ENCODE measurements around the gene NUMBL.

GRCh38 chr19:40650749-40651305 lies 39.6 kb downstream of the NUMBL start:
- TF ChIP-seq CTCF (conservative IDR thresholded peaks at IDR 0.05) (no peak), EZH2 (IDR thresholded peaks at IDR 0.05; ENCODE audit: low read depth) (no peak)

Data from PC-9 (cell line).